GM23338 (cell line): ENCODE results near the gene FHIT. TPM values are rescaled to one million over a fixed set of nuclear protein-coding genes. Genes with fewer than 3 reads are reported as not detected.

ENCODE experiments used
- ATAC-seq: fragments of 200-7000 bp; cut with Tn5 transposase; 3 replicates; pipeline ENCODE4 v1.9.1; 2020
- DNase-seq: peaks from one replicate; pipeline ENCODE4 v3.0.0-alpha.2; 2015; ENCODE audit warnings: low spot score
- H2AFZ ChIP-seq: fragments of 200-600 bp; sonication (generic); 2 replicates; pipeline ENCODE4 v1.8.0; 2016; ENCODE audit warnings: antibody characterized with exemption, mild to moderate bottlenecking, moderate library complexity
- H3F3A ChIP-seq: fragments of 200-600 bp; sonication (generic); replicated peaks from 2 replicates; pipeline ENCODE4 v1.8.0; 2017; ENCODE audit warnings: antibody characterized with exemption, mixed run types, low read depth
- H3K27ac ChIP-seq: fragments of 200-600 bp; sonication (generic); 2 replicates; pipeline ENCODE4 v1.6.1; 2016; ENCODE audit warnings: low read depth
- H3K27me3 ChIP-seq: fragments of 200-600 bp; sonication (generic); 2 replicates; pipeline ENCODE4 v1.8.0; 2016; ENCODE audit warnings: mild to moderate bottlenecking, mixed run types, moderate library complexity; ENCODE audit not compliant: insufficient read depth
- H3K36me3 ChIP-seq: fragments of 200-600 bp; sonication (generic); 2 replicates; pipeline ENCODE4 v1.8.0; 2016; ENCODE audit warnings: mild to moderate bottlenecking; ENCODE audit not compliant: insufficient read depth
- H3K4me1 ChIP-seq: fragments of 200-600 bp; sonication (generic); 2 replicates; pipeline ENCODE4 v1.8.0; 2016; ENCODE audit warnings: mild to moderate bottlenecking, moderate library complexity; ENCODE audit not compliant: insufficient read depth
- H3K4me2 ChIP-seq: fragments of 200-600 bp; sonication (generic); 2 replicates; pipeline ENCODE4 v1.7.1; 2017; ENCODE audit warnings: mixed run types
- H3K4me3 ChIP-seq: fragments of 200-600 bp; sonication (generic); 2 replicates; pipeline ENCODE4 v1.6.1; 2016; ENCODE audit warnings: mixed run types
- H3K79me2 ChIP-seq: fragments of 200-600 bp; sonication (generic); replicated peaks from 2 replicates; pipeline ENCODE4 v1.8.0; 2017; ENCODE audit warnings: mild to moderate bottlenecking; ENCODE audit not compliant: insufficient read depth
- H3K9me2 ChIP-seq: fragments of 200-600 bp; sonication (generic); 2 replicates; pipeline ENCODE4 v1.8.0; 2017; ENCODE audit not compliant: insufficient read depth
- H4K20me1 ChIP-seq: fragments of 200-600 bp; sonication (generic); replicated peaks from 2 replicates; pipeline ENCODE4 v1.8.0; 2017; ENCODE audit warnings: mild to moderate bottlenecking; ENCODE audit not compliant: insufficient read depth
- H3K27ac Mint-ChIP-seq: 2 replicates; pipeline ENCODE4 v1.8.0; 2020; ENCODE audit warnings: inconsistent platforms, mild to moderate bottlenecking, moderate library complexity, mixed read lengths
- H3K27me3 Mint-ChIP-seq: 3 replicates; pipeline ENCODE4 v1.8.0; 2022; ENCODE audit warnings: low read depth, mild to moderate bottlenecking, moderate library complexity, mixed read lengths, inconsistent platforms; ENCODE audit not compliant: insufficient read depth, poor library complexity
- H3K36me3 Mint-ChIP-seq: 3 replicates; pipeline ENCODE4 v1.8.0; 2021; ENCODE audit warnings: low read depth, mild to moderate bottlenecking, inconsistent platforms, moderate library complexity, mixed read lengths
- H3K4me1 Mint-ChIP-seq: 3 replicates; pipeline ENCODE4 v1.8.0; 2020; ENCODE audit warnings: mild to moderate bottlenecking, inconsistent platforms, mixed read lengths
- H3K4me3 Mint-ChIP-seq: 3 replicates; pipeline ENCODE4 v1.8.0; 2021; ENCODE audit warnings: moderate library complexity, mild to moderate bottlenecking, inconsistent platforms, mixed read lengths
- H3K9me3 Mint-ChIP-seq: 3 replicates; pipeline ENCODE4 v1.8.0; 2020; ENCODE audit warnings: moderate library complexity, mild to moderate bottlenecking, inconsistent platforms, mixed read lengths
- CREB1 ChIP-seq: fragments of 250-450 bp; sonication (Bioruptor Pico); IDR thresholded peaks from 2 replicates; pipeline ENCODE4 v1.5.0; 2020; ENCODE audit warnings: low read depth, mild to moderate bottlenecking, moderate library complexity
- CTCF ChIP-seq, 2 experiments: fragments of 200-600 bp in 1 of 2; sonication (generic) in 1 of 2; conservative IDR thresholded peaks; 2 replicates each; pipeline versions ENCODE4 v1.5.1 to v1.6.1; 2016 to 2017; ENCODE audit warnings: antibody characterized with exemption in 2 of 2, low read depth in 2 of 2, mild to moderate bottlenecking in 2 of 2, moderate library complexity in 1 of 2
- EZH2 ChIP-seq: fragments of 200-600 bp; sonication (generic); IDR thresholded peaks from one replicate; pipeline ENCODE4 v1.8.0; 2017; ENCODE audit warnings: antibody characterized with exemption, mild to moderate bottlenecking, low read depth; ENCODE audit not compliant: unreplicated experiment
- EZH2phosphoT487 ChIP-seq: fragments of 200-600 bp; sonication (generic); IDR thresholded peaks from one replicate; pipeline ENCODE4 v1.8.1; 2018; ENCODE audit warnings: antibody characterized with exemption; ENCODE audit not compliant: unreplicated experiment
- JUNB ChIP-seq: IDR thresholded peaks from one replicate; pipeline ENCODE4 v1.6.1; 2016; ENCODE audit warnings: antibody characterized with exemption; ENCODE audit not compliant: unreplicated experiment
- NANOG ChIP-seq: IDR thresholded peaks from 2 replicates; pipeline ENCODE4 v1.6.1; 2016; ENCODE audit warnings: antibody characterized with exemption, borderline replicate concordance
- POLR2AphosphoS5 ChIP-seq: IDR thresholded peaks from 2 replicates; pipeline ENCODE4 v1.6.1; 2016; ENCODE audit warnings: antibody characterized with exemption, low read depth
- REST ChIP-seq: IDR thresholded peaks from one replicate; pipeline ENCODE4 v1.6.1; 2018; ENCODE audit warnings: antibody characterized with exemption; ENCODE audit not compliant: unreplicated experiment
- STAT1 ChIP-seq: IDR thresholded peaks from one replicate; pipeline ENCODE4 v1.6.1; 2016; ENCODE audit warnings: antibody characterized with exemption; ENCODE audit not compliant: unreplicated experiment
- ZNF114 ChIP-seq: fragments of 250-450 bp; sonication (Bioruptor Pico); IDR thresholded peaks from 2 replicates; pipeline ENCODE4 v1.5.0; 2020; ENCODE audit warnings: mild to moderate bottlenecking, moderate library complexity
- ZNF331 ChIP-seq: fragments of 250-450 bp; sonication (Bioruptor Pico); IDR thresholded peaks from 2 replicates; pipeline ENCODE4 v1.5.0; 2020; ENCODE audit warnings: low read depth, mild to moderate bottlenecking, moderate library complexity
- polyA plus RNA-seq: library from polyadenylated mRNA; unstranded; fragments of >200 nt; fragmentation: Nextera tagmentation; extraction: Ambion mirVana; gene quantifications from 2 replicates; pipeline ENCODE4 v1.2.1, GENCODE V29; 2016
- total RNA-seq: library from RNA; depleted of rRNA; stranded (reverse); fragments of >200 nt; shearing (Covaris generic); gene quantifications from 2 replicates; pipeline ENCODE4 v1.2.3, GENCODE V29; 2014

FHIT gene
- total and polyA plus RNA-seq, 2 experiments from 2014 or later = 3.0 to 8.3 TPM

GRCh38 chr3:60430205-60430604, 821.0 kb downstream of the FHIT start (continued):
- no peak for TF ChIP-seq JUNB
- no peak for TF ChIP-seq REST
- no peak for TF ChIP-seq ZNF114 (CRISPR knock-in tag)

- no peak overlapping the region for H3K4me3 ChIP-seq
- DNase-seq = no peak
- H3K79me2 ChIP-seq = no peaks in the 10 kb centered on the region
- no peaks in the 10 kb centered on the region for H3K27me3 Mint-ChIP-seq
- H3K36me3 Mint-ChIP-seq = no peaks in the 10 kb centered on the region
- no peaks in the 10 kb centered on the region for H3K27me3 ChIP-seq
- H3K27ac Mint-ChIP-seq = no peak overlapping the region
- H3K4me1 ChIP-seq = no peaks in the 10 kb centered on the region
- no peak overlapping the region for H3K4me3 Mint-ChIP-seq
- H3K27ac ChIP-seq = no peak overlapping the region
- no peaks in the 10 kb centered on the region for H4K20me1 ChIP-seq
- no peaks in the 10 kb centered on the region for H3K36me3 ChIP-seq
- ATAC-seq = no peak
- H3K4me1 Mint-ChIP-seq = peaks cover 14% of the 10 kb centered on the region
- peaks cover 8% of the 10 kb centered on the region for H3K9me2 ChIP-seq
- H2AFZ ChIP-seq = no peak overlapping the region
- H3K9me3 Mint-ChIP-seq = no peaks in the 10 kb centered on the region
- H3F3A ChIP-seq = no peaks in the 10 kb centered on the region
- no peak overlapping the region for H3K4me2 ChIP-seq
- TF ChIP-seq ZNF331 (CRISPR knock-in tag) (no peak), NANOG (no peak), CREB1 (CRISPR knock-in tag) (no peak), ZNF114 (CRISPR knock-in tag) (no peak), STAT1 (no peak), REST (no peak), EZH2phosphoT487 (no peak), POLR2AphosphoS5 (no peak), CTCF (conservative IDR thresholded peaks at IDR 0.05; ENCODE audit: low read depth in 2 of 2) (no peak), EZH2 (no peak)
These were observed 824.1 kb downstream of the FHIT start for GRCh38 chr3:60427109-60427508.
